Psoas muscle (tissue), 8 donors: ENCODE results near the gene LGR4. TPM values are rescaled to one million over a fixed set of nuclear protein-coding genes. Genes with fewer than 3 reads are reported as not detected.

ENCODE experiments used
- ATAC-seq, 4 donors: fragments of 200-7000 bp; cut with Tn5 transposase; one replicate each; pipeline ENCODE4 v1.9.1; 2020; ENCODE audit warnings: moderate library complexity in 3 of 4, mild to moderate bottlenecking in 2 of 4
- DNase-seq, 2 donors: peaks; one replicate each; pipeline ENCODE4 v3.0.0-alpha.2; 2020
- H3K27ac ChIP-seq: fragments of 200-600 bp; one replicate; pipeline ENCODE4 v1.8.0; 2022
- H3K27me3 ChIP-seq, 3 donors: fragments of 200-600 bp in 1 of 3; one replicate each; pipeline versions ENCODE4 v1.6.1 to v1.8.0; 2013 to 2022; ENCODE audit warnings: low read length in 2 of 3, mild to moderate bottlenecking in 2 of 3, moderate library complexity in 1 of 3; ENCODE audit not compliant: insufficient read depth in 3 of 3
- H3K36me3 ChIP-seq, 2 donors: fragments of 200-600 bp in 1 of 2; one replicate each; pipeline versions ENCODE4 v1.6.1 to v1.8.0; 2013 to 2022; ENCODE audit warnings: low read depth in 1 of 2, mild to moderate bottlenecking in 1 of 2, moderate library complexity in 1 of 2; ENCODE audit not compliant: insufficient read depth in 1 of 2
- H3K4me1 ChIP-seq: fragments of 200-600 bp; one replicate; pipeline ENCODE4 v1.8.0; 2022
- H3K4me3 ChIP-seq: fragments of 200-600 bp; one replicate; pipeline ENCODE4 v1.8.0; 2022; ENCODE audit warnings: mild to moderate bottlenecking
- H3K9me3 ChIP-seq: fragments of 200-600 bp; one replicate; pipeline ENCODE4 v1.8.0; 2022
- CTCF ChIP-seq: fragments of 200-600 bp; IDR thresholded peaks from one replicate; pipeline ENCODE4 v1.8.0; 2022; ENCODE audit warnings: antibody characterized with exemption
- WGBS, 3 donors: extraction: QIAGEN DNeasy Blood & Tissue Kit; methylation state at CpG; one replicate each; pipeline versions ENCODE4 v1.1.6 to v1.1.7; 2013; 5-methylcytosine and 5-hydroxymethylcytosine counted together
- intact Hi-C, 2 donors: fragments of 100-400 bp; cut with DNase I; formaldehyde crosslinking; loops; one replicate each; pipeline versions ENCODE4 v1.11.0 to v1.14.2; 2022
- polyA plus RNA-seq, 3 donors: library from polyadenylated mRNA; stranded (reverse); fragments of 200-250 nt; gene quantifications; one replicate each; pipeline ENCODE4 v1.2.3, GENCODE V29; 2013
- total RNA-seq, 4 donors: library from RNA; stranded (reverse); fragmentation: NEBNext Ultra II Directional in 2 of 4; extraction: Animal tissue kit (Norgen Biotek cat#: 25700) in 2 of 4; gene quantifications; one replicate each; pipeline versions ENCODE4 v1.2.1 to v1.2.4, GENCODE V29; 2021 to 2023
- donor health status: healthy with polysubstance abuse.
- donor health status: DM: no; HTN: no; CAD: no; lungs with moderate emphysema.
- donor health status: Bipolar disorder and iron deficiency.
- donor health status: healthy.
- donor health status: DM: yes; HTN: yes; CAD: no.
- donor health status: DM: no; HTN: no; CAD: no.
- donor health status: DM: no; HTN: no; CAD: no.
- donor health status: DM: yes; HTN: yes; CAD: no.

LGR4 gene
- total and polyA plus RNA-seq, 7 donors, result 3.9 to 15.2 (median 8.0) TPM

GRCh38 chr11:27421819-27422494 is 50.6 kb downstream of the LGR4 start:
- WGBS, 3 donors, result 44 to 75% (median 57%) methylated on average over 9 of the region's 9 CpGs
- ATAC-seq (no peak), DNase-seq (no peak)
- Histone ChIP-seq H3K9me3 (no peaks in the 10 kb centered on the region), H3K36me3 (no peaks in the 10 kb centered on the region), H3K27ac (no peak overlapping the region), H3K4me1 (peaks cover 60% of the 10 kb centered on the region), H3K27me3 (no peaks in the 10 kb centered on the region), H3K4me3 (no peak overlapping the region)
- TF ChIP-seq CTCF, result no peak
- intact Hi-C loops, result no loop called here

GRCh38 chr11:27420722-27421572 is 51.6 kb downstream of the LGR4 start:
- ATAC-seq (peak in 2 of 4 donors; percentile 48 to 56), DNase-seq (no peak)
- Histone ChIP-seq H3K9me3 (no peaks in the 10 kb centered on the region), H3K36me3 (no peaks in the 10 kb centered on the region), H3K27ac (no peak overlapping the region), H3K4me3 (no peak overlapping the region), H3K27me3 (no peaks in the 10 kb centered on the region), H3K4me1 (peaks cover 57% of the 10 kb centered on the region)
- no peak for TF ChIP-seq CTCF
- 77 to 90% (median 78%) methylated on average over 4 of the region's 4 CpGs for WGBS, 3 donors
- intact Hi-C loops, result no loop called here

GRCh38 chr11:27420217-27420616 is 52.4 kb downstream of the LGR4 start:
- DNase-seq (no peak), ATAC-seq (no peak)
- no peaks in the 10 kb centered on the region for H3K27me3 ChIP-seq
- no peak overlapping the region for H3K27ac ChIP-seq
- peaks cover 57% of the 10 kb centered on the region for H3K4me1 ChIP-seq
- intact Hi-C loops, result no loop called here
- H3K9me3 ChIP-seq, result no peaks in the 10 kb centered on the region
- WGBS, 3 donors, result 96 to 98% (median 97%) methylated on average over 4 of the region's 4 CpGs
- H3K4me3 ChIP-seq, result no peak overlapping the region
- no peaks in the 10 kb centered on the region for H3K36me3 ChIP-seq
- no peak for TF ChIP-seq CTCF

GRCh38 chr11:27418356-27418755 is 54.2 kb downstream of the LGR4 start:
- DNase-seq, result no peak
- 44 to 61% (median 51%) methylated on average over 1 of the region's 1 CpG for WGBS, 3 donors
- no peak overlapping the region for H3K27ac ChIP-seq
- no peak for TF ChIP-seq CTCF
- intact Hi-C loops, result no loop called here
- no peak overlapping the region for H3K4me3 ChIP-seq
- H3K36me3 ChIP-seq, result no peaks in the 10 kb centered on the region
- H3K9me3 ChIP-seq, result no peaks in the 10 kb centered on the region
- peaks cover 57% of the 10 kb centered on the region for H3K4me1 ChIP-seq
- no peaks in the 10 kb centered on the region for H3K27me3 ChIP-seq
- no peak for ATAC-seq
